Measurements from ENCODE around the gene TLNRD1.

Gene TLNRD1

GRCh38 chr15:81043935-81044575 lies 43.3 kb downstream of the TLNRD1 start:
- Histone ChIP-seq H3K27ac (ENCODE audit: low read length) (no peak overlapping the region), H3K27me3 (ENCODE audit: control insufficient read depth in 1 of 2, insufficient read depth in 2 of 2, low read length in 2 of 2) (no peaks in the 10 kb centered on the region), H3K4me1 (ENCODE audit: control insufficient read depth, insufficient read depth, low read length) (no peaks in the 10 kb centered on the region), H3K9me3 (ENCODE audit: control insufficient read depth in 2 of 2, low read length in 2 of 2) (no peaks in the 10 kb centered on the region), H3K36me3 (ENCODE audit: control insufficient read depth in 2 of 2, insufficient read depth in 2 of 2, low read length in 2 of 2) (no peaks in the 10 kb centered on the region), H3K9ac (ENCODE audit: low read length in 2 of 2) (no peak overlapping the region), H3K4me3 (ENCODE audit: low read length in 2 of 2) (no peak overlapping the region)

GRCh38 chr15:81046290-81046689 lies 45.6 kb downstream of the TLNRD1 start:
- Histone ChIP-seq H3K27me3 (ENCODE audit: control insufficient read depth in 1 of 2, insufficient read depth in 2 of 2, low read length in 2 of 2) (no peaks in the 10 kb centered on the region), H3K4me3 (ENCODE audit: low read length in 2 of 2) (no peak overlapping the region), H3K36me3 (ENCODE audit: control insufficient read depth in 2 of 2, insufficient read depth in 2 of 2, low read length in 2 of 2) (no peaks in the 10 kb centered on the region), H3K9me3 (ENCODE audit: control insufficient read depth in 2 of 2, low read length in 2 of 2) (no peaks in the 10 kb centered on the region), H3K4me1 (ENCODE audit: control insufficient read depth, insufficient read depth, low read length) (no peaks in the 10 kb centered on the region), H3K27ac (ENCODE audit: low read length) (no peak overlapping the region), H3K9ac (ENCODE audit: low read length in 2 of 2) (no peak overlapping the region)

GRCh38 chr15:81047928-81048327 lies 47.2 kb downstream of the TLNRD1 start:
- no peaks in the 10 kb centered on the region for H3K27me3 ChIP-seq (ENCODE audit: control insufficient read depth in 1 of 2, insufficient read depth in 2 of 2, low read length in 2 of 2)
- H3K9ac ChIP-seq (ENCODE audit: low read length in 2 of 2) = no peak overlapping the region
- no peak overlapping the region for H3K4me3 ChIP-seq (ENCODE audit: low read length in 2 of 2)
- H3K9me3 ChIP-seq (ENCODE audit: control insufficient read depth in 2 of 2, low read length in 2 of 2) = no peaks in the 10 kb centered on the region
- no peak overlapping the region for H3K27ac ChIP-seq (ENCODE audit: low read length)
- H3K4me1 ChIP-seq (ENCODE audit: control insufficient read depth, insufficient read depth, low read length) = no peaks in the 10 kb centered on the region
- H3K36me3 ChIP-seq (ENCODE audit: control insufficient read depth in 2 of 2, insufficient read depth in 2 of 2, low read length in 2 of 2) = no peaks in the 10 kb centered on the region

GRCh38 chr15:81049835-81050234 lies 49.1 kb downstream of the TLNRD1 start:
- Histone ChIP-seq H3K4me3 (ENCODE audit: low read length in 2 of 2) (no peak overlapping the region), H3K9ac (ENCODE audit: low read length in 2 of 2) (no peak overlapping the region), H3K27ac (ENCODE audit: low read length) (no peak overlapping the region), H3K4me1 (ENCODE audit: control insufficient read depth, insufficient read depth, low read length) (no peaks in the 10 kb centered on the region), H3K9me3 (ENCODE audit: control insufficient read depth in 2 of 2, low read length in 2 of 2) (no peaks in the 10 kb centered on the region), H3K27me3 (ENCODE audit: control insufficient read depth in 1 of 2, insufficient read depth in 2 of 2, low read length in 2 of 2) (no peaks in the 10 kb centered on the region), H3K36me3 (ENCODE audit: control insufficient read depth in 2 of 2, insufficient read depth in 2 of 2, low read length in 2 of 2) (no peaks in the 10 kb centered on the region)

GRCh38 chr15:81050259-81050658 lies 49.5 kb downstream of the TLNRD1 start:
- Histone ChIP-seq H3K9ac (ENCODE audit: low read length in 2 of 2) (no peak overlapping the region), H3K9me3 (ENCODE audit: control insufficient read depth in 2 of 2, low read length in 2 of 2) (no peaks in the 10 kb centered on the region), H3K36me3 (ENCODE audit: control insufficient read depth in 2 of 2, insufficient read depth in 2 of 2, low read length in 2 of 2) (no peaks in the 10 kb centered on the region), H3K4me3 (ENCODE audit: low read length in 2 of 2) (no peak overlapping the region), H3K27me3 (ENCODE audit: control insufficient read depth in 1 of 2, insufficient read depth in 2 of 2, low read length in 2 of 2) (no peaks in the 10 kb centered on the region), H3K4me1 (ENCODE audit: control insufficient read depth, insufficient read depth, low read length) (no peaks in the 10 kb centered on the region), H3K27ac (ENCODE audit: low read length) (no peak overlapping the region)

- H3K36me3 ChIP-seq (ENCODE audit: control insufficient read depth in 2 of 2, insufficient read depth in 2 of 2, low read length in 2 of 2) = no peaks in the 10 kb centered on the region
- H3K27me3 ChIP-seq (ENCODE audit: control insufficient read depth in 1 of 2, insufficient read depth in 2 of 2, low read length in 2 of 2) = no peaks in the 10 kb centered on the region
- no peak overlapping the region for H3K4me3 ChIP-seq (ENCODE audit: low read length in 2 of 2)
- no peak overlapping the region for H3K27ac ChIP-seq (ENCODE audit: low read length)
- H3K9ac ChIP-seq (ENCODE audit: low read length in 2 of 2) = no peak overlapping the region
- H3K4me1 ChIP-seq (ENCODE audit: control insufficient read depth, insufficient read depth, low read length) = no peaks in the 10 kb centered on the region
- no peaks in the 10 kb centered on the region for H3K9me3 ChIP-seq (ENCODE audit: control insufficient read depth in 2 of 2, low read length in 2 of 2)
Measured at GRCh38 chr15:81050805-81051204, 50.1 kb downstream of the TLNRD1 start.

GRCh38 chr15:81052046-81052445 lies 51.3 kb downstream of the TLNRD1 start:
- Histone ChIP-seq H3K27me3 (ENCODE audit: control insufficient read depth in 1 of 2, insufficient read depth in 2 of 2, low read length in 2 of 2) (no peaks in the 10 kb centered on the region), H3K9me3 (ENCODE audit: control insufficient read depth in 2 of 2, low read length in 2 of 2) (no peaks in the 10 kb centered on the region), H3K36me3 (ENCODE audit: control insufficient read depth in 2 of 2, insufficient read depth in 2 of 2, low read length in 2 of 2) (no peaks in the 10 kb centered on the region), H3K27ac (ENCODE audit: low read length) (no peak overlapping the region), H3K4me1 (ENCODE audit: control insufficient read depth, insufficient read depth, low read length) (no peaks in the 10 kb centered on the region), H3K9ac (ENCODE audit: low read length in 2 of 2) (no peak overlapping the region), H3K4me3 (ENCODE audit: low read length in 2 of 2) (no peak overlapping the region)

GRCh38 chr15:81053621-81054020 lies 52.9 kb downstream of the TLNRD1 start:
- H3K4me3 ChIP-seq (ENCODE audit: low read length in 2 of 2) = no peak overlapping the region
- no peaks in the 10 kb centered on the region for H3K36me3 ChIP-seq (ENCODE audit: control insufficient read depth in 2 of 2, insufficient read depth in 2 of 2, low read length in 2 of 2)
- no peaks in the 10 kb centered on the region for H3K9me3 ChIP-seq (ENCODE audit: control insufficient read depth in 2 of 2, low read length in 2 of 2)
- H3K4me1 ChIP-seq (ENCODE audit: control insufficient read depth, insufficient read depth, low read length) = no peaks in the 10 kb centered on the region
- H3K27ac ChIP-seq (ENCODE audit: low read length) = no peak overlapping the region
- no peak overlapping the region for H3K9ac ChIP-seq (ENCODE audit: low read length in 2 of 2)
- no peaks in the 10 kb centered on the region for H3K27me3 ChIP-seq (ENCODE audit: control insufficient read depth in 1 of 2, insufficient read depth in 2 of 2, low read length in 2 of 2)

GRCh38 chr15:81054236-81054635 lies 53.5 kb downstream of the TLNRD1 start:
- H3K27me3 ChIP-seq (ENCODE audit: control insufficient read depth in 1 of 2, insufficient read depth in 2 of 2, low read length in 2 of 2) = no peaks in the 10 kb centered on the region

More at GRCh38 chr15:81054236-81054635, 53.5 kb downstream of the TLNRD1 start:
- no peaks in the 10 kb centered on the region for H3K9me3 ChIP-seq (ENCODE audit: control insufficient read depth in 2 of 2, low read length in 2 of 2)
- H3K36me3 ChIP-seq (ENCODE audit: control insufficient read depth in 2 of 2, insufficient read depth in 2 of 2, low read length in 2 of 2) = no peaks in the 10 kb centered on the region
- no peak overlapping the region for H3K27ac ChIP-seq (ENCODE audit: low read length)
- no peak overlapping the region for H3K4me3 ChIP-seq (ENCODE audit: low read length in 2 of 2)
- no peaks in the 10 kb centered on the region for H3K4me1 ChIP-seq (ENCODE audit: control insufficient read depth, insufficient read depth, low read length)
- H3K9ac ChIP-seq (ENCODE audit: low read length in 2 of 2) = no peak overlapping the region
